Forelimb muscle (tissue), 1 donor: ENCODE measurements around the gene CHCHD10. TPM values are rescaled to one million over a fixed set of nuclear protein-coding genes. Genes with fewer than 3 reads are reported as not detected.
"Not testable (repeated sequence)": the region's sequence is repeated elsewhere in the genome, so short reads cannot be mapped to it uniquely, and the experiment has no call there.

ENCODE experiments used
- DNase-seq: peaks from one replicate; pipeline ENCODE4 v3.0.0-alpha.2; 2013; ENCODE audit warnings: low read depth
- polyA plus RNA-seq: library from polyadenylated mRNA; unstranded; fragments of 120-200 nt; gene quantifications from one replicate; pipeline ENCODE4 v1.2.1, GENCODE V29; 2013; ENCODE audit not compliant: insufficient read length

The CHCHD10 gene
- polyA plus RNA-seq, 1 donor = 57.6 TPM

- no peak for DNase-seq
These were observed 17.4 kb downstream of the CHCHD10 start for GRCh38 chr22:23750367-23750713.

GRCh38 chr22:23749841-23750301 is 17.9 kb downstream of the CHCHD10 start:
- DNase-seq = no peak

GRCh38 chr22:23745791-23746190 is 22.0 kb downstream of the CHCHD10 start:
- DNase-seq = no peak

- DNase-seq = no peak
These were observed 23.3 kb downstream of the CHCHD10 start for GRCh38 chr22:23744485-23744884.

GRCh38 chr22:23744001-23744400 is 23.8 kb downstream of the CHCHD10 start:
- no peak for DNase-seq

GRCh38 chr22:23743303-23743705 is 24.5 kb downstream of the CHCHD10 start:
- no peak for DNase-seq

- no peak for DNase-seq
These were observed 25.1 kb downstream of the CHCHD10 start for GRCh38 chr22:23742505-23743264.

- no peak for DNase-seq
These were observed 30.1 kb downstream of the CHCHD10 start for GRCh38 chr22:23737696-23738095.

GRCh38 chr22:23728108-23728507 is 39.7 kb downstream of the CHCHD10 start:
- not testable (repeated sequence) for DNase-seq

- no peak for DNase-seq
These were observed 45.0 kb downstream of the CHCHD10 start for GRCh38 chr22:23722724-23723123.

- no peak for DNase-seq
These were observed 45.6 kb downstream of the CHCHD10 start for GRCh38 chr22:23722160-23722559.

GRCh38 chr22:23720855-23721254 is 46.9 kb downstream of the CHCHD10 start:
- no peak for DNase-seq

GRCh38 chr22:23718371-23719165 is 49.2 kb downstream of the CHCHD10 start:
- DNase-seq = no peak

GRCh38 chr22:23716811-23717801 is 50.7 kb downstream of the CHCHD10 start:
- peak; percentile 48 for DNase-seq

Other genes starting within 250 kb of the CHCHD10 start
- 0.76 TPM for gene IGLL1, start 187.7 kb downstream of the CHCHD10 start, polyA plus RNA-seq
- gene DRICH1, start 135.7 kb downstream of the CHCHD10 start, polyA plus RNA-seq = 0.35 TPM
- gene RGL4, start 77.0 kb downstream of the CHCHD10 start, polyA plus RNA-seq = 1.2 TPM
- gene ZNF70, start 16.9 kb downstream of the CHCHD10 start, polyA plus RNA-seq = 5.0 TPM
- gene VPREB3, start 13.5 kb downstream of the CHCHD10 start, polyA plus RNA-seq = 0.66 TPM
- gene C22orf15, start 5.0 kb downstream of the CHCHD10 start, polyA plus RNA-seq = 0.33 TPM
- gene MMP11, start 4.9 kb upstream of the CHCHD10 start, polyA plus RNA-seq = 9.1 TPM
- gene SMARCB1, start 19.0 kb upstream of the CHCHD10 start, polyA plus RNA-seq = 67.8 TPM
- gene DERL3, start 71.0 kb upstream of the CHCHD10 start, polyA plus RNA-seq = 0.66 TPM
- 9.8 TPM for gene SLC2A11, start 89.9 kb upstream of the CHCHD10 start, polyA plus RNA-seq
- 131 TPM for gene MIF, start 126.4 kb upstream of the CHCHD10 start, polyA plus RNA-seq
- 3.7 TPM for gene GSTT2B, start 193.2 kb upstream of the CHCHD10 start, polyA plus RNA-seq
- gene DDTL, start 198.9 kb upstream of the CHCHD10 start, polyA plus RNA-seq = 4.6 TPM
- gene DDT, start 206.5 kb upstream of the CHCHD10 start, polyA plus RNA-seq = 59.2 TPM
- 0.32 TPM for gene GSTT2, start 212.2 kb upstream of the CHCHD10 start, polyA plus RNA-seq
- gene GSTT4, start 237.5 kb upstream of the CHCHD10 start, polyA plus RNA-seq = not detected
- 32.5 TPM for gene CABIN1, start 243.3 kb upstream of the CHCHD10 start, polyA plus RNA-seq